ENCODE results near the gene ARL4A. TPM values are rescaled to one million over a fixed set of nuclear protein-coding genes. Genes with fewer than 3 reads are reported as not detected.

The ARL4A gene
- total and polyA plus RNA-seq, 4 experiments from 2014 or later = 11.6 to 101 (median 35.5) TPM

DNA sequence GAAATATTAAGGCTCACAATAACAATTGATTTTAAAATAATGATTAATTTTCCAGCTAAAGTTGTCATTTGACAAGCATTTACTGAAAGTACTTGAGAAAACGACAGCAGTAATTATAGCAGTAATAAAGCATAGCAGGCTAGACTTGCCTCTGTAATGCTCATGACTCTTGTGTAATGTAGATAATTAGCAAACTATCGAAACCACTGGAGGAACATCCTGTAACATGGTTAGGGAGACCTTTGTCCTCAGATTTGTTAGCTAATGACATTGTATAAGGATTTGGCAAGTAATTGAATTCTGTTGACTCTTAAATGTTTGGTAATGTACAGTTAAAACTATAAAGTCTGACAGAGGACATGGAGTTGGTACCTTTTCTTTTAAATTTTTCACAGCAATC is 24.8 kb downstream of the ARL4A start:
- Histone ChIP-seq H3K36me3 (ENCODE audit: insufficient read depth, low read length) (no peaks in the 10 kb centered on the region), H3K9me3 (ENCODE audit: control insufficient read depth in 1 of 2, low read length in 2 of 2) (no peaks in the 10 kb centered on the region), H3K4me3 (ENCODE audit: low read length in 2 of 2) (no peak overlapping the region), H3K27ac (ENCODE audit: low read depth, low read length) (no peak overlapping the region), H3K4me1 (ENCODE audit: insufficient read depth, low read length) (peaks cover 17% of the 10 kb centered on the region), H3K27me3 (ENCODE audit: insufficient read depth, low read length) (no peaks in the 10 kb centered on the region)
- H3K4me1 Mint-ChIP-seq = peaks cover 9 to 17% (median 11%) of the 10 kb centered on the region in 4 donors
- no peak overlapping the region for H3K4me3 Mint-ChIP-seq
- H3K9me3 Mint-ChIP-seq = no peaks in the 10 kb centered on the region
- no peak overlapping the region for H3K27ac Mint-ChIP-seq
- ChIA-PET POLR2A (ENCODE audit: partially characterized antibody) (no interaction called here), CTCF (ENCODE audit: partially characterized antibody) (interaction anchor here (1.0 to 2.0 kb wide), 3 partner anchors 18 to 26 kb away, joined by 3 to 6 read pairs (median 4); no protein-coding TSS in a partner anchor)
- no peak for DNase-seq
- H3K36me3 Mint-ChIP-seq = no peaks in the 10 kb centered on the region
- intact Hi-C loops (cut with micrococcal nuclease) = no loop called here
- no peaks in the 10 kb centered on the region for H3K27me3 Mint-ChIP-seq

DNA sequence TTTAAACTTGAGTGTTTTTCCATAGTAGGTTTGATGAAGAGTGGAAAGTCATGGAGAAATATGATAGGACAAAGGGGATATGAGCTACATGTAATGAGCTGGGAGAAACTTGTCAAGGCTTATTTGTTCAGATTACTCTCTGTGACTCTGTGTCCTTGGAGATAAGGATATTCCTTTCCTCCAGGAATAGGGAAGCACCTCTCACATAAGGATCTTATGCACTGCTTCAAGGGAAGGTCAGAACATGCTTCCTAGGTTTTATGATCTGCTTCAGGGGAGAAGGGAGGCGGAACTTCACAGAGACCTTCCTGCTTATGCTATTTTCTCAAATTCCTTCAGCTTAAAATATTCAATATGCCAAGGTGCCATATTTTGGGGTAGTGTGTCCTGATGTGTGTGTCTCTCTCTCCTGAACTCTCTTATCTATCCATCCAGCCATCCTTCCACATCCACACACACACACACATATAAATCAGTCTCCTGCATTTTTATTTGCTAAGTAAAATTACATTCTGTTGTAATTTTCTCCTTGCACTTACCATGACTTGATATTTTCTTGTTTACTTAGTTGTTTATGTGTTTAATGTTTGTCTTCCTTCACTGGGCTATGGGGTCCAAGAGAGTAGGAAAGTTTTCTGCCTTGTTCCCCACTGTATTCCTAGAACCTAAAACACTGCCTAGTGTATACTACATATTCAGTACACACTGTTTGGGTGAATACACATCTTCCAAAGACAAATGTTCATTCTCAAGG is 26.4 kb downstream of the ARL4A start:
- intact Hi-C loops (cut with micrococcal nuclease) = no loop called here
- H3K27ac Mint-ChIP-seq = peak overlapping the region in 4 of 7 donors; percentile 2 to 67 (median 18)
- CTCF ChIA-PET (ENCODE audit: partially characterized antibody) = interaction anchor here (3.3 kb wide), 1 partner anchor 27 kb away, joined by 14 read pairs; the partner anchor contains the start of gene ARL4A

DNA sequence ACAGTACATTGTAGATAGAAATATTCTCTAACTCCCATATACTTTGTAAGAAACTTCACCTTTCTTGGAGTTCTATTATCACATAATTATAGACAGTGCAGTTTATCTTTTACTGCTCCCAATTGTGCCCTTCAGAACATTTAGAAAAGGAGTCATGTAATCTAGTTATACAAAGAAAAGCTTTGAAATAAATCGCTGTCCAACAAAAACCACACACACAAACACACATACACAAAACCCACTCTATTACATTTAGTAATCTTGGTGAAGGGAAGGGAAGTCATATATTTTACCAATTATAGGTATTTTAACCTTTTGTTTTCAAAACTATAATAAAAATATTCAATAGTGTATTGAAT is 26.9 kb downstream of the ARL4A start:
- Mint-ChIP-seq H3K4me1 (peaks cover 10 to 20% (median 12%) of the 10 kb centered on the region in 4 donors), H3K27me3 (no peaks in the 10 kb centered on the region)

More for the DNA sequence above, 26.4 kb downstream of the ARL4A start:
- H3K36me3 Mint-ChIP-seq = no peaks in the 10 kb centered on the region
- H3K4me1 Mint-ChIP-seq = peaks cover 9 to 19% (median 11%) of the 10 kb centered on the region in 4 donors
- no peak overlapping the region for H3K4me3 Mint-ChIP-seq
- H3K9me3 Mint-ChIP-seq = no peaks in the 10 kb centered on the region
- POLR2A ChIA-PET (ENCODE audit: partially characterized antibody) = no interaction called here
- no peak for DNase-seq
- Histone ChIP-seq H3K27ac (ENCODE audit: low read depth, low read length) (no peak overlapping the region), H3K9me3 (ENCODE audit: control insufficient read depth in 1 of 2, low read length in 2 of 2) (no peaks in the 10 kb centered on the region), H3K4me1 (ENCODE audit: insufficient read depth, low read length) (peaks cover 17% of the 10 kb centered on the region), H3K4me3 (ENCODE audit: low read length in 2 of 2) (no peak overlapping the region), H3K27me3 (ENCODE audit: insufficient read depth, low read length) (no peaks in the 10 kb centered on the region), H3K36me3 (ENCODE audit: insufficient read depth, low read length) (no peaks in the 10 kb centered on the region)
- H3K27me3 Mint-ChIP-seq = no peaks in the 10 kb centered on the region

DNA sequence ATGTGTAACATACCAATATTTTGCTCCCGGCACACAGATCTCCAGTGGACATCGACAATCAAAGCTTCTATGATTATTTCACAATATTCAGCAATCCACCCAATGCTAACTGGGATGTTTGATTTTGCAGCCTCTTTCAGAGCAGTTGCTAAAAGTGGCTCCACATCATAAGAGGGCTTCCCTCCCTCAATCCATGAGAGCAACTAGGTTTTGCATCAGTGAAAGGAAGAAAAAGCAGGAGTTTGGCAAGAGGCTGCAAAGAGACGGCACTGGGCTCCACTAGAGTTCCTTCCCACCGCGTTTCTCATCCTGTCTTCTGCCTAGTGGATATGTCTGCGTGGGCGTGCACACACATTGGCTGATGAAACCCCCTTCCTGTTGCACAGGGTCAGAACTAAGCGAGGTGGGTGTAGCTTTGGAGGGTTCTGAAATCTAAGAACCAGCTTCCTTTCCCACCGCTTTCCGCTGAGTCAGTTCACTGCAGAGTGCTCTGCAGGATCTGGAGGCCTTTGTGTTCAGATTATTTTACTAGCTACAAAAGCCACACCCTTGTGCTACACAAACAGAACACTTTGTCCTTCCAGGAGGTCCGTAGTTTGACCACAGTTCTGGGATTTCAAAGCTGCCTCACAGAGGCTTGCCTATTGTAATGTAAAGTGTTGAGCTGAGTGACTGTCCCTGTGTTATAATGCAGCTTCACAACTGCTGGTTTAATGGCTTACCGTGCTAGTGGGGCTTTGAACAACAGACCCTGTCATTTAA is 28.1 kb downstream of the ARL4A start:
- Mint-ChIP-seq H3K36me3 (no peaks in the 10 kb centered on the region), H3K4me1 (peaks cover 12 to 28% (median 14%) of the 10 kb centered on the region in 4 donors), H3K27me3 (no peaks in the 10 kb centered on the region), H3K27ac (peak overlapping the region in 3 of 7 donors; percentile 42 to 73 (median 48)), H3K9me3 (no peaks in the 10 kb centered on the region), H3K4me3 (peak overlapping the region in 3 of 8 donors; percentile 40 to 58 (median 57))
- intact Hi-C loops (cut with micrococcal nuclease) = no loop called here
- no peaks in the 10 kb centered on the region for H3K27me3 ChIP-seq (ENCODE audit: insufficient read depth, low read length)
- no peaks in the 10 kb centered on the region for H3K9me3 ChIP-seq (ENCODE audit: control insufficient read depth in 1 of 2, low read length in 2 of 2)
- ChIA-PET CTCF (ENCODE audit: partially characterized antibody) (interaction anchor here (0.8 to 3.3 kb wide), 8 partner anchors 11 to 29 kb away, joined by 3 to 14 read pairs (median 4); partner anchors contain the start of gene ARL4A), POLR2A (ENCODE audit: partially characterized antibody) (interaction anchor here (1.6 to 2.8 kb wide), 3 partner anchors 14 to 29 kb away, joined by 6 to 10 read pairs (median 6); partner anchors contain the start of gene ARL4A)
- H3K36me3 ChIP-seq (ENCODE audit: insufficient read depth, low read length) = no peaks in the 10 kb centered on the region
- no peak for DNase-seq
- H3K4me1 ChIP-seq (ENCODE audit: insufficient read depth, low read length) = peaks cover 25% of the 10 kb centered on the region
- H3K4me3 ChIP-seq (ENCODE audit: low read length in 2 of 2) = no peak overlapping the region
- no peak overlapping the region for H3K27ac ChIP-seq (ENCODE audit: low read depth, low read length)

More for the DNA sequence above, 26.9 kb downstream of the ARL4A start:
- no peaks in the 10 kb centered on the region for H3K9me3 ChIP-seq (ENCODE audit: control insufficient read depth in 1 of 2, low read length in 2 of 2)
- H3K36me3 Mint-ChIP-seq = no peaks in the 10 kb centered on the region
- H3K9me3 Mint-ChIP-seq = no peaks in the 10 kb centered on the region
- no peaks in the 10 kb centered on the region for H3K27me3 ChIP-seq (ENCODE audit: insufficient read depth, low read length)
- no peak overlapping the region for H3K4me3 Mint-ChIP-seq
- intact Hi-C loops (cut with micrococcal nuclease) = no loop called here
- peaks cover 17% of the 10 kb centered on the region for H3K4me1 ChIP-seq (ENCODE audit: insufficient read depth, low read length)
- H3K27ac ChIP-seq (ENCODE audit: low read depth, low read length) = no peak overlapping the region
- H3K27ac Mint-ChIP-seq = peak overlapping the region in 2 of 7 donors; percentile 5 to 24
- H3K36me3 ChIP-seq (ENCODE audit: insufficient read depth, low read length) = no peaks in the 10 kb centered on the region
- POLR2A ChIA-PET (ENCODE audit: partially characterized antibody) = no interaction called here
- DNase-seq = no peak
- H3K4me3 ChIP-seq (ENCODE audit: low read length in 2 of 2) = no peak overlapping the region
- CTCF ChIA-PET (ENCODE audit: partially characterized antibody) = interaction anchor here (1.0 to 3.3 kb wide), 2 partner anchors 13 to 28 kb away, joined by 3 to 14 read pairs; partner anchors contain the start of gene ARL4A

DNA sequence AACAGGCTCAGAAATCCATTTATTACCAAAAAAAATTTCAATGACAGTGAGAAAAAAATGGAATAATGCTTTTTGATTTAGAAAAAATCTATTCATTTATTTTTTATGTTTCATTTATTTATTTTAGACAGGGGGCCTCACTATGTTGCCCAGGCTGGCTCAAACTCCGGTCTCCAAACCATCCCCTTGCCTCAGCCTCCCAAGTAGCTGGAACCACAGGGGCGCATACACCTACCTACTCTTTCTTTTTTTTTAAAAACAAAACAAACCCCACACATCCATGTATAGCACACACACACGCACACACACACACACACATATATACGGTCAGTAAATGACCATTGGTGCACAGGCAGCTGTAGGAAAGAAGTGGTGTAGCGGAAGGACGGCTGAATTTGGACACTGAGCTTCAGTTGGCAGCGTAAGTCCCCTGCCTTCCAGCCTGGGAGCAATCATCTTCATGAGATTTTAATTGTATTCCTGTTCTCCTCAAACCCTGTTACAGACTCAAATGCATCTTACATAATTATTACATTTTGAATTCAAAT is 28.8 kb downstream of the ARL4A start:
- no peak overlapping the region for H3K4me3 ChIP-seq (ENCODE audit: low read length in 2 of 2)
- intact Hi-C loops (cut with micrococcal nuclease) = no loop called here
- H3K9me3 ChIP-seq (ENCODE audit: control insufficient read depth in 1 of 2, low read length in 2 of 2) = no peaks in the 10 kb centered on the region
- no peaks in the 10 kb centered on the region for H3K36me3 ChIP-seq (ENCODE audit: insufficient read depth, low read length)
- Mint-ChIP-seq H3K27ac (peak overlapping the region in 2 of 7 donors; percentile 48 to 65), H3K36me3 (no peaks in the 10 kb centered on the region), H3K27me3 (no peaks in the 10 kb centered on the region), H3K9me3 (no peaks in the 10 kb centered on the region), H3K4me3 (peak overlapping the region in 2 of 8 donors; percentile 28 to 58), H3K4me1 (peaks cover 12 to 29% (median 14%) of the 10 kb centered on the region in 4 donors)
- CTCF ChIA-PET (ENCODE audit: partially characterized antibody) = interaction anchor here (0.8 to 3.3 kb wide), 7 partner anchors 10 to 30 kb away, joined by 3 to 14 read pairs (median 4); partner anchors contain the start of gene ARL4A
- H3K4me1 ChIP-seq (ENCODE audit: insufficient read depth, low read length) = peaks cover 25% of the 10 kb centered on the region
- DNase-seq = no peak
- no peak overlapping the region for H3K27ac ChIP-seq (ENCODE audit: low read depth, low read length)
- POLR2A ChIA-PET (ENCODE audit: partially characterized antibody) = interaction anchor here (1.6 to 2.8 kb wide), 3 partner anchors 13 to 30 kb away, joined by 6 to 10 read pairs (median 6); partner anchors contain the start of gene ARL4A
- no peaks in the 10 kb centered on the region for H3K27me3 ChIP-seq (ENCODE audit: insufficient read depth, low read length)

DNA sequence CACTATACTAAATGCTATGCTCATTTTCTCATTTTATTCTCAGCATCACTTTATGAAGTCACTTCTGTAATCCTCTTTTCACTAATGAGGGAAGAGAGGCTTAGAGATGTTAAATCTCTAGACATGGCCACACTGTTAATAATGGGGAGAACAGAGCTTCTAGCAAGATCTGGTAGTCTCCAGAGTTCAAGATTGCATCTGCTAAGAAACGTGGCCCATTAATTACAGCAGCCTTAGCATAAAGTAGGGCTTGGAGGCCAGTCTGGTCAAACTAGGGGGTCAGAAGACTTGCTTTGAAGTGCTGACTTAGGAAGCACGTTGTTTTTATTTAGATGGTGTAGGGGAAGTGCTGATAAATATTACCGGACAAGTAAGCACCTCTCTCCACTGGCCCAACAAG is 29.3 kb downstream of the ARL4A start:
- H3K36me3 Mint-ChIP-seq = no peaks in the 10 kb centered on the region
- no peak for DNase-seq
- H3K9me3 Mint-ChIP-seq = no peaks in the 10 kb centered on the region
- ChIA-PET CTCF (ENCODE audit: partially characterized antibody) (interaction anchor here (1.0 to 1.5 kb wide), 2 partner anchors 10 to 14 kb away, joined by 3 to 4 read pairs; no protein-coding TSS in a partner anchor), POLR2A (ENCODE audit: partially characterized antibody) (interaction anchor here (1.7 to 2.8 kb wide), 2 partner anchors 13 to 30 kb away, joined by 6 to 10 read pairs; partner anchors contain the start of gene ARL4A)
- no peaks in the 10 kb centered on the region for H3K36me3 ChIP-seq (ENCODE audit: insufficient read depth, low read length)
- no peak overlapping the region for H3K4me3 ChIP-seq (ENCODE audit: low read length in 2 of 2)
- H3K27ac ChIP-seq (ENCODE audit: low read depth, low read length) = no peak overlapping the region
- H3K9me3 ChIP-seq (ENCODE audit: control insufficient read depth in 1 of 2, low read length in 2 of 2) = no peaks in the 10 kb centered on the region
- no peaks in the 10 kb centered on the region for H3K27me3 ChIP-seq (ENCODE audit: insufficient read depth, low read length)
- no peak overlapping the region for H3K4me3 Mint-ChIP-seq
- H3K4me1 Mint-ChIP-seq = peaks cover 12 to 29% (median 14%) of the 10 kb centered on the region in 4 donors
- no peaks in the 10 kb centered on the region for H3K27me3 Mint-ChIP-seq
- intact Hi-C loops (cut with micrococcal nuclease) = no loop called here
- H3K27ac Mint-ChIP-seq = no peak overlapping the region
- H3K4me1 ChIP-seq (ENCODE audit: insufficient read depth, low read length) = peaks cover 25% of the 10 kb centered on the region

All from CD4-positive, alpha-beta memory T cell (primary cell).